Stimulated activated naive CD8-positive, alpha-beta T cell treated with anti-CD3 and anti-CD28 coated beads, Interleukin-15, Interleukin-2, amounts not matched to agents 100 U/mL and 50 U/mL, for 24 hours (primary cell): Measurements from ENCODE around the gene KCNE4.
"Not testable (repeated sequence)": the region's sequence is repeated elsewhere in the genome, so short reads cannot be mapped to it uniquely, and the experiment has no call there.

ENCODE experiments used
- ATAC-seq: fragments of 150-1000 bp; cut with Tn5 transposase; one replicate; pipeline ENCODE4 v1.10.0; 2021
- DNase-seq: peaks from one replicate; pipeline ENCODE4 v3.0.0; 2021

The KCNE4 gene

GRCh38 chr2:223057569-223057968 is 5.6 kb downstream of the KCNE4 start:
- DNase-seq, result no peak
- ATAC-seq, result no peak

- ATAC-seq, result no peak
- no peak for DNase-seq
These were observed 7.1 kb downstream of the KCNE4 start for GRCh38 chr2:223058952-223059716.

DNA sequence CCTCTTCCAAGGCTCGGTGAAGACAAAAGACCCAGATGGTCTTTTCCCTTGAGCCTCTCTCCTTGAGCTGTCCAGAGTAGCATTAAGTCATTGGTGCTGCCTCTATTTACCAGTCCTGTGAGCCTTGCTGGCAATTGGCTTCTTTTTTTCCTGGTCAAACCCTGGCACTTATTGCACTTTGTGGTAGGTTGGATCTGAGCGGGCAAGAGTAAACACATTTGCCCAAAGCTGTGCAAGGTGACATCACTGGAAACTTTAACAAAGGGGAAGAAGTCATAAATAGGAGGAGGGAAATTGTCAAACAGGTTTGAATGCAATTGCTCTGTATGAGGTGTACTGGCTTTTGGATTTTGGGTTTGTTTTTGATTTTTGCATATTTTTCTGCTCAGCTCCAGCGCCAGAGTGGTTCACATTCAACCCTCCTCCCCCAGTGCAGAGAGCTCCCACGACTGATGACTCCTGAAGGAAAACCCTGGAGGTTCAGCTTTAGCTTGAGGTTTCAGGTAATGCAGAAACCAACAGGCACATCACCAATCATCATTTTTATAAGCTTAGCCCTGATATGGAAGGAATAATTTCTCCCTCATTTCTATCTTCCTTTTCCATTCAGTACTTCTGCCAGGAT is 8.3 kb downstream of the KCNE4 start:
- ATAC-seq (no peak), DNase-seq (no peak)

DNA sequence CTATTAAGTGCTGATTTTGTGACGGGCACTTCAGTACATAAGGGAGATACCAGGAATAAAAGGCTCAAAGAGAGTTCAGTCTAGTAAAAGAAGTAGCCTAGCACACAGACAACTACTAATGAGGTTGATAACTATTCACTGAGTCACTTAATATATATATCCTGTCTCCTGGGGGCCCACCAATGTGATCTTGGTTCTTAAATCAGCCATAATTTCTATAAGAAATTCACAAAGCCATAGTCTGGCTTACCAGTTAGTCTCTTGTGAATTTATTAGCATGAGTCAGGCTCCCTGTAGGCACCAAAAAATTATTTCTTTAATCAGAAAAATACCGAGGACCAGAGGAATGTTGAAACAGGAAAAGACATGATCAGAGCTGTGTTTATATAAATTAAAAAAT is 10.4 kb downstream of the KCNE4 start:
- no peak for ATAC-seq

GRCh38 chr2:223065107-223065506 is 13.1 kb downstream of the KCNE4 start:
- ATAC-seq (no peak), DNase-seq (no peak)

More for the DNA sequence above, 10.4 kb downstream of the KCNE4 start:
- DNase-seq, result no peak

DNA sequence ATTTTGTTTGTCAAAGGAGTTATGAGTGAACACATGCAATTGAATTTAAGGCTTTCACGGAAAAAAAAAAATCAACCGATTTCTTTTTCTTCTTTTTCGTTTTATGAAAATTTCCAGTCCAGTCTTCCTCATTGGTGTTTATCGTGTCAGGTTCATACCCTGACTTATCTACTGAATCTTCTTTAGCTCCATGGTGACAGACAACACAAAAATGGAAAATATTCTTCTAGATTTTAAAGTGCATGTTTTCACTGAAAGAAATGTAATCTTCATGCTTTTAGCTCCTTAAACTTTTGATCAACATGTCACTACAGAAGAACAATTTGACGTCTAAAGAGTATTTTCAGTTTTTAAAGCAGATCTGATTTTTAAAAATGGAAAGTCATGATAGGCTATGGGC is 14.7 kb downstream of the KCNE4 start:
- DNase-seq (no peak), ATAC-seq (no peak)

GRCh38 chr2:223068071-223068470 is 16.1 kb downstream of the KCNE4 start:
- DNase-seq (no peak), ATAC-seq (no peak)

DNA sequence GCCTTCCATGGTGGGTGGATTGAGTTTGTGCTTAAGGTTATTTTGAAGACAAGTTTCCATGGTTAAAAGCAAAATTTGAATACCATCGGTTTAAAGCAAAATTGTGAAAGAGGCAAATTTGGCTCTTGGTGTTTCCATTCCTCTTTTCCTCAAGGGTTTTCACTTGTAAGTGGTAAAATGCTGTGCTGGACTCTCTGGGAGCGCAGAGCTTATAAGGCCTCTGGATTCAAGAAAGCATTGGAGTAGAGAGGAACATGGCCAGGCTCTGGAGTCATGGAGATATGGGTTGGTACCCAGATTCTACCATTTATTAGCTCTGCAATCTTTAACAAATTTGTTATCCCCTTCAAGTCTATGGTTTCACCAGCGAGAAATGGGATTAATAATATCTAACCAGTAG is 17.5 kb downstream of the KCNE4 start:
- DNase-seq (no peak), ATAC-seq (no peak)

GRCh38 chr2:223069988-223070387 is 18.0 kb downstream of the KCNE4 start:
- ATAC-seq (no peak), DNase-seq (no peak)

- ATAC-seq (no peak), DNase-seq (no peak)
These were observed 19.1 kb downstream of the KCNE4 start for GRCh38 chr2:223071139-223071538.

- no peak for ATAC-seq
- no peak for DNase-seq
These were observed 20.8 kb downstream of the KCNE4 start for GRCh38 chr2:223072826-223073225.

DNA sequence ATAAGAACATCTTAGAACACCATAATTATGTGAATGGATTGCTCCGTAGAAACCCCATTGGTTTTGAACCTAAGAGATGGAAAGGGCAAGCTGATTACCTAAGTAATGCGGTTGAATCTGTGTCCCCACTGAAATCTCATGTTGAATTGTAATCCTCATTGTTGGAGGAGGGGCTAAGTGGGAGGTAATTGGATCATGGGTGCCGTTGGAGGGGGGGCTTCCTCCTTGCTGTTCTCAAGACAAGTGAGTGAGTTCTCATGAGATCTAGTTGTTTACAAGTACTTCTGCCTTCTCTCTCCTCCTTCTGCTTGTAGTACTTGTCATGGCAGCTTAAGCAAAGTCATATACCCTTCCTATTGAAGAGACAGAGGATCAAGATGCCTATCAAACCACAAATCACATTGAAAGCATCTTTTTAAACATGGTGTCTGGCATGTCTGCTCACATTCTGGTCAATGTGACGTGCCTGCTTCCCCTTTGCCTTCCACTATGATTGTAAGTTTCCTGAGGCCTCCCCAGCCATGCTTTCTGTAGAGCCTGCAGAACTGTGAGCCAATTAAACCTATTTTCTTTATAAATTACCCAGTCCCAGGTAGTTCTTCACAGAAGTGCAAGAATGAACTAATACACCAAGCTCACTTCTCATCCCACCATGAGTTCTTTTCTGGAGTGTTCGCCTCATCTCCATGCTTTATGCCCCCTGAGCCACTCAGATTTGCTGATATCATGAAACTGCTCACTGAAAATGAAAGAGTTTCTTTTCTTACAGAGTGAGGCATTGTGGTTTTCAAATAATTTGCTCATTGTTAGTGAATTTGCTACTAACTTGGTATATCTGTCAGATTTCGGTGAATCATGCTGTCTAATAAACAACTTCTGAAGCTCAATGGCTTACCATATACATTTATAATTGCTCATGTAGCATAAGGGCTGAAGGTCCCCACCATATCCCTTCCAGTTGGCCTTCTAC is 23.6 kb downstream of the KCNE4 start:
- no peak for ATAC-seq
- no peak for DNase-seq

DNA sequence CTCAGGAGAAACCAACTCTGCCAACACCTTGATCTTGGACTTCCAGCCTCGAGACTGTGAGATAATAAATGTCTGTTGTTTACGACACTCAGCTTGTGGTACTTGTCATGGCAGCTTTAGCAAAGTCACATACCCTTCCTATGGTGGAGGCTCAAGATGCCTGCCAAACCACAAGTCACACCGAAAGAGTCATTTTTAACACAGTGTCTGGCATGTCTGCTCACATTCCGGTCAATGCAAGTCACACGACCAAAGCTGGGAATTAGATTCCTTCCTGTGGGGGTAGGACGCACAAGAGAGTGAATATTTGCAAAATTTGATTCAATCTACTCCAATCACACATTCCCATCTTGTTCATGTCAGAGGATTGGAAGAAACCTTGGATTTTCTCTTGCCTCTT is 24.6 kb downstream of the KCNE4 start:
- ATAC-seq (no peak), DNase-seq (no peak)

- no peak for ATAC-seq
- no peak for DNase-seq
These were observed 26.5 kb downstream of the KCNE4 start for GRCh38 chr2:223078482-223078881.

GRCh38 chr2:223079378-223079777 is 27.4 kb downstream of the KCNE4 start:
- DNase-seq, result no peak
- ATAC-seq, result no peak

- ATAC-seq, result no peak
These were observed 27.9 kb downstream of the KCNE4 start for GRCh38 chr2:223079925-223080324.

DNA sequence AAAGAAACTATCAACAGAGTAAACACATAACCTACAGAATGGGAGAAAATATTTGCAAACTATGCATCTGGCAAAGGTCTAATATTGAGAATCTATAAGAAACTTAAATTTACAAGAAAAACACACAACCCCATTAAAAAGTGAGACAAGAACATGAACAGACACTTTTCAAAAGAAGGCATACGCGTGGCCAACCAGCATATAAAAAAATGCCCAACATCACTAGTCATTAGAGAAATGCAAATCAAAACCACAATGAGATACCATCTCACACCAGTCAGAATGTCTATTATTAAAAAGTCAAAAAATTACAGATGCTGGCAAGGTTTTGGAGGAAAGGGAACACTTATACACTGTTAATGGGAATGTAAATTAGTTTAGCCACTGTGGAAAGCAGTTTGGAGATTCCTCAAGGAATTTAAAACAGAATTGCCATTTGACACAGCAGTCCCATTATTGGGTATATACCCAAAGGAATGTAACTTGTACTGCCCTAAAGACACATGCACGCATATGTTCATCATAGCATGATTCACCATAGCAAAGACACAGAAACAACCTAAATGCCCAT is 28.9 kb downstream of the KCNE4 start:
- not testable (repeated sequence) for ATAC-seq, DNase-seq

More at GRCh38 chr2:223079925-223080324, 27.9 kb downstream of the KCNE4 start:
- no peak for DNase-seq

- ATAC-seq (no peak), DNase-seq (no peak)
These were observed 29.8 kb downstream of the KCNE4 start for GRCh38 chr2:223081789-223082188.

DNA sequence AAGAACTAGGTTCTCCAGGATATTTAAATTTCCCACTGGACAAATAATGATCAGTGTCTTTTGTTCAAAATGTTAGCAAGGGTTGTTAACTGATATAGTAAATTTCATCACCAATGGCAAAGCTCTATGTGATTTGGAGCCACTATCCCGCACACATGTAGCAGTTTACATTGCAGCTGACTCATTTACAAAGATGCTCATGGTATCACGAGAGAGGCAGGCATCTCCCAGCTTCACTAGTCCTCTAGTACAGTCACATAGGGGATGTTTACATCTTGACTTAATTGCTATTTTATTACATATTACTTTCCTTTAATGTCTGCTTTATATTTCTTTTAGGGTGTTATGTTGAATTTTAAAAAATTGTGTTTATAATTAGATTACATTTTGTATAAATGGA is 30.7 kb downstream of the KCNE4 start:
- ATAC-seq (no peak), DNase-seq (no peak)

GRCh38 chr2:223083402-223084070 is 31.5 kb downstream of the KCNE4 start:
- DNase-seq, result no peak
- no peak for ATAC-seq

DNA sequence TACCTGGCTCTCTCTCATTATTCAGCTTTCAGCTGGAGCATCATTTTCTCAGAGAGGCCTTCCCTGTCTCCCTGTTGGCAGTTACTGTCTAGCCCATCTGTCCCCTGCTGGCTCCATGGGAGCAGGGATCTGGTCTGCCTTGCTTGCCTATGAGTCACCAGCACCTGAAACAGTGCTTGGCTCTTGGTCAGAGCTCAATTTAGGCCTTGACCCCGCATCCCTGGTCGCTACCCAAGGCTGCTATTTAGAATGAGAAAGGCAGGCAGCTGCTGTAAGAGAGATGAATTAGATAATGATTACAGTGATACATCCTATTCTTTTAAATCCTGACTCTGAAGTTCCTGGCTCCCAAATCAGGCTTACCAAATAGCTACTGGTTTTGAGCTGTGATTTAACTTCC is 32.9 kb downstream of the KCNE4 start:
- no peak for DNase-seq
- no peak for ATAC-seq
